Measurements from ENCODE around the gene MATK. TPM values are rescaled to one million over a fixed set of nuclear protein-coding genes. Genes with fewer than 3 reads are reported as not detected.

The MATK gene
- total RNA-seq, 1 experiment from 2014 or later: not detected

- Histone ChIP-seq H3K27me3 (replicated peaks) (no peaks in the 10 kb centered on the region), H3K27ac (no peak overlapping the region), H3K36me3 (no peaks in the 10 kb centered on the region), H3K9me3 (replicated peaks) (no peaks in the 10 kb centered on the region), H3K4me1 (replicated peaks) (peaks cover 12% of the 10 kb centered on the region), H3K4me3 (no peak overlapping the region)
- no peak for DNase-seq (ENCODE audit: low read depth in 1 of 2, low spot score in 2 of 2)
These were observed 55.7 kb downstream of the MATK start for GRCh38 chr19:3730457-3730958.

Other genes starting within 250 kb of the MATK start
- 0.26 TPM in 1 of 2 replicates, not detected in the other for gene TEKTIP1, start 247.2 kb downstream of the MATK start, total RNA-seq (2014; rRNA removed; shearing (Covaris generic))
- 124 and 132 TPM in 2 replicates for gene MFSD12, start 228.8 kb downstream of the MATK start, total RNA-seq (2014; rRNA removed; shearing (Covaris generic))
- 229 and 260 TPM in 2 replicates for gene HMG20B, start 213.4 kb downstream of the MATK start, total RNA-seq (2014; rRNA removed; shearing (Covaris generic))
- 9.2 and 13.1 TPM in 2 replicates for gene GIPC3, start 200.9 kb downstream of the MATK start, total RNA-seq (2014; rRNA removed; shearing (Covaris generic))
- gene TBXA2R, start 179.5 kb downstream of the MATK start, total RNA-seq (2014; rRNA removed; shearing (Covaris generic)): not detected in 2 replicates
- gene CACTIN, start 159.6 kb downstream of the MATK start, total RNA-seq (2014; rRNA removed; shearing (Covaris generic)): 29.3 and 45.2 TPM in 2 replicates
- 15.9 and 21.1 TPM in 2 replicates for gene PIP5K1C, start 85.9 kb downstream of the MATK start, total RNA-seq (2014; rRNA removed; shearing (Covaris generic))
- gene TJP3, start 78.0 kb downstream of the MATK start, total RNA-seq (2014; rRNA removed; shearing (Covaris generic)): not detected in 2 replicates
- 18.1 and 24.3 TPM in 2 replicates for gene APBA3, start 24.7 kb downstream of the MATK start, total RNA-seq (2014; rRNA removed; shearing (Covaris generic))
- 52.7 and 55.5 TPM in 2 replicates for gene MRPL54, start 23.7 kb downstream of the MATK start, total RNA-seq (2014; rRNA removed; shearing (Covaris generic))
- not detected in 2 replicates for gene RAX2, start 14.2 kb downstream of the MATK start, total RNA-seq (2014; rRNA removed; shearing (Covaris generic))
- gene ZFR2, start 82.7 kb upstream of the MATK start, total RNA-seq (2014; rRNA removed; shearing (Covaris generic)): not detected in 2 replicates
- 0.03 and 0.26 TPM in 2 replicates for gene ATCAY, start 94.3 kb upstream of the MATK start, total RNA-seq (2014; rRNA removed; shearing (Covaris generic))
- not detected in 2 replicates for gene NMRK2, start 146.7 kb upstream of the MATK start, total RNA-seq (2014; rRNA removed; shearing (Covaris generic))
- gene DAPK3, start 184.7 kb upstream of the MATK start, total RNA-seq (2014; rRNA removed; shearing (Covaris generic)): 151 and 202 TPM in 2 replicates
- gene EEF2, start 199.1 kb upstream of the MATK start, total RNA-seq (2014; rRNA removed; shearing (Covaris generic)): 1,069 and 1,568 TPM in 2 replicates
- 17.3 and 20.7 TPM in 2 replicates for gene PIAS4, start 221.4 kb upstream of the MATK start, total RNA-seq (2014; rRNA removed; shearing (Covaris generic))